Suprapubic skin (tissue), 4 donors: ENCODE data around the gene ADM. TPM values are rescaled to one million over a fixed set of nuclear protein-coding genes. Genes with fewer than 3 reads are reported as not detected.

Experiments
- DNase-seq, 2 donors: peaks; one replicate each; pipeline ENCODE4 v3.0.0-alpha.2; 2019; ENCODE audit warnings: low spot score in 2 of 2
- H3K27ac ChIP-seq: fragments of 200-600 bp; sonication (generic); one replicate; pipeline ENCODE4 v1.5.1; 2019
- H3K27me3 ChIP-seq: fragments of 200-600 bp; sonication (generic); one replicate; pipeline ENCODE4 v1.5.1; 2019
- H3K36me3 ChIP-seq: fragments of 200-600 bp; sonication (generic); one replicate; pipeline ENCODE4 v1.5.1; 2019
- H3K4me1 ChIP-seq: fragments of 200-600 bp; sonication (generic); one replicate; pipeline ENCODE4 v1.5.1; 2019
- H3K4me3 ChIP-seq: fragments of 200-600 bp; sonication (generic); one replicate; pipeline ENCODE4 v1.5.1; 2019; ENCODE audit warnings: mild to moderate bottlenecking
- H3K9me3 ChIP-seq: fragments of 200-600 bp; sonication (generic); one replicate; pipeline ENCODE4 v1.5.1; 2019
- EP300 ChIP-seq: sonication (generic); formaldehyde crosslinking; IDR thresholded peaks from one replicate; pipeline ENCODE4 v1.6.1; 2017; ENCODE audit warnings: antibody characterized with exemption
- POLR2A ChIP-seq, 2 donors: fragments of 450-650 bp; IDR thresholded peaks; one replicate each; pipeline ENCODE4 v1.6.1; 2017; ENCODE audit warnings: antibody characterized with exemption in 2 of 2, mild to moderate bottlenecking in 2 of 2, moderate library complexity in 2 of 2
- POLR2AphosphoS5 ChIP-seq, 3 donors: sonication (generic); formaldehyde crosslinking; IDR thresholded peaks; one replicate each; pipeline ENCODE4 v1.6.1; 2017; ENCODE audit warnings: antibody characterized with exemption in 3 of 3
- WGBS: methylation state at CpG from one replicate; pipeline ENCODE4 v1.1.5; 2018; 5-methylcytosine and 5-hydroxymethylcytosine counted together
- total RNA-seq, 4 donors: library from RNA; depleted of rRNA; stranded (reverse); fragments of >200 nt; gene quantifications; one replicate each; pipeline ENCODE4 v1.1.0, GENCODE V29; 2016
- TF ChIP-seq, protein P1 (sequence below), 2 donors: fragments of 200-600 bp in 1 of 2; fragments of 450-650 bp in 1 of 2; sonication (generic) in 1 of 2; IDR thresholded peaks; one replicate each; pipeline ENCODE4 v1.5.1; 2016 to 2019; ENCODE audit warnings: antibody characterized with exemption in 2 of 2, mild to moderate bottlenecking in 1 of 2, moderate library complexity in 1 of 2

Gene ADM
- total RNA-seq, 4 donors from 2014 or later = 48.7 to 140 (median 69.0) TPM

DNA sequence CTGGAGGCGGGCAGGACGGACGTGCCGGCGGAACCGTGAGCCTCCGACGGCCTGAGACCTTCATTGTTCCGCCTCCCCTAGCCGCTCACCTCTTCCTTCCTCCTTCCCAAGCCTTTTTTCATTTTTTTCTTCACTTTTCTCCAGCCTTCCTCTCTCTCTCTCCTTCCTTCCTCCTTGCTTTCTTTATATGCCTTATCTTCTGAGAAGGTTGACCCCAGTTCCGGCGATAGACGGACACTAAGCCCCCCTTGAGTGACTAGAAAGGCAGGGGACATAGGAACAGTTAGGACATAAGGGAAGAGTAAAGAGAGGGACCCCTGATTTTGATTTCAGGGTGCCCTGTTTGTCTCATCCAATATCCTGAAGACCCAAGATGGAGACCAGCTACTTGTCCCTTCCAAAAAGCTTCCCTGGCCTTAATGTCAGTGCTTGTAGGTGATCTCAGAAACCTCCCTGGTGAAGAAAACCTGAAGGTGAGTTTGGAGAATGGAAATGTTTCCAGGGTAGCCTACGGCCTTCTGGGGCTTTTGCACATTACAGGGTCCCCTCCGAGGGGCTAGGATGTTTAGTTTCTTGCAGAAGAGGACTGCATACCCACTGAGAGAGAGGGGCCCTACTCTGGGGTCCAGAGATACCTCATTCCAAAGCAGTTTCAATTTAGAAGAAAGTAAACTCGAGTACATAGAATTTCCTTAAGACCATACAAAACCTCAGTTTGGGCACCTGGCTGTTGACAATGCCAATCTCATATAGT lies 3.5 kb downstream of the ADM start:
- TF ChIP-seq POLR2A (IDR thresholded peaks at IDR 0.05) (no peak), POLR2AphosphoS5 (IDR thresholded peaks at IDR 0.05) (no peak), EP300 (no peak)
- TF ChIP-seq, protein P1, sequence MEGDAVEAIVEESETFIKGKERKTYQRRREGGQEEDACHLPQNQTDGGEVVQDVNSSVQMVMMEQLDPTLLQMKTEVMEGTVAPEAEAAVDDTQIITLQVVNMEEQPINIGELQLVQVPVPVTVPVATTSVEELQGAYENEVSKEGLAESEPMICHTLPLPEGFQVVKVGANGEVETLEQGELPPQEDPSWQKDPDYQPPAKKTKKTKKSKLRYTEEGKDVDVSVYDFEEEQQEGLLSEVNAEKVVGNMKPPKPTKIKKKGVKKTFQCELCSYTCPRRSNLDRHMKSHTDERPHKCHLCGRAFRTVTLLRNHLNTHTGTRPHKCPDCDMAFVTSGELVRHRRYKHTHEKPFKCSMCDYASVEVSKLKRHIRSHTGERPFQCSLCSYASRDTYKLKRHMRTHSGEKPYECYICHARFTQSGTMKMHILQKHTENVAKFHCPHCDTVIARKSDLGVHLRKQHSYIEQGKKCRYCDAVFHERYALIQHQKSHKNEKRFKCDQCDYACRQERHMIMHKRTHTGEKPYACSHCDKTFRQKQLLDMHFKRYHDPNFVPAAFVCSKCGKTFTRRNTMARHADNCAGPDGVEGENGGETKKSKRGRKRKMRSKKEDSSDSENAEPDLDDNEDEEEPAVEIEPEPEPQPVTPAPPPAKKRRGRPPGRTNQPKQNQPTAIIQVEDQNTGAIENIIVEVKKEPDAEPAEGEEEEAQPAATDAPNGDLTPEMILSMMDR (IDR thresholded peaks at IDR 0.05) = no peak
- Histone ChIP-seq H3K4me3 (peak overlapping the region; percentile 89), H3K4me1 (peaks cover 65% of the 10 kb centered on the region), H3K9me3 (no peaks in the 10 kb centered on the region), H3K27me3 (no peaks in the 10 kb centered on the region), H3K36me3 (no peaks in the 10 kb centered on the region), H3K27ac (peak overlapping the region; percentile 92)
- 20% methylated on average over 16 of the region's 16 CpGs for WGBS
- DNase-seq = no peak

- Histone ChIP-seq H3K4me3 (peak overlapping the region; percentile 89), H3K4me1 (peaks cover 55% of the 10 kb centered on the region), H3K9me3 (no peaks in the 10 kb centered on the region), H3K27ac (peak overlapping the region; percentile 92), H3K36me3 (no peaks in the 10 kb centered on the region), H3K27me3 (no peaks in the 10 kb centered on the region)
- peak in 1 of 2 donors; percentile 82 for DNase-seq
- no peak for TF ChIP-seq EP300
- TF ChIP-seq POLR2AphosphoS5 (IDR thresholded peaks at IDR 0.05) = peak in 2 of 3 donors; percentile 54 to 84
- no peak for TF ChIP-seq POLR2A (IDR thresholded peaks at IDR 0.05)
- WGBS = 39% methylated on average over 12 of the region's 12 CpGs
Observed at GRCh38 chr11:10309163-10310093, 4.6 kb downstream of the ADM start.

GRCh38 chr11:10310301-10310841 lies 5.5 kb downstream of the ADM start:
- H3K27ac ChIP-seq = peak overlapping the region; percentile 92

GRCh38 chr11:10311802-10312201 lies 6.9 kb downstream of the ADM start:
- TF ChIP-seq EP300 (no peak), POLR2A (IDR thresholded peaks at IDR 0.05) (no peak), POLR2AphosphoS5 (IDR thresholded peaks at IDR 0.05) (no peak)
- TF ChIP-seq, protein P1 (IDR thresholded peaks at IDR 0.05) = no peak
- DNase-seq = no peak
- H3K4me1 ChIP-seq = peaks cover 35% of the 10 kb centered on the region
- H3K9me3 ChIP-seq = no peaks in the 10 kb centered on the region
- no peak overlapping the region for H3K4me3 ChIP-seq
- no peaks in the 10 kb centered on the region for H3K36me3 ChIP-seq
- H3K27ac ChIP-seq = no peak overlapping the region
- no peaks in the 10 kb centered on the region for H3K27me3 ChIP-seq
- 96% methylated on average over 2 of the region's 2 CpGs for WGBS

More at GRCh38 chr11:10310301-10310841, 5.5 kb downstream of the ADM start:
- no peak for DNase-seq
- H3K36me3 ChIP-seq = no peaks in the 10 kb centered on the region
- no peaks in the 10 kb centered on the region for H3K27me3 ChIP-seq
- no peaks in the 10 kb centered on the region for H3K9me3 ChIP-seq
- H3K4me1 ChIP-seq = peaks cover 49% of the 10 kb centered on the region
- H3K4me3 ChIP-seq = no peak overlapping the region
- WGBS = 96% methylated on average over 3 of the region's 3 CpGs
- TF ChIP-seq POLR2AphosphoS5 (IDR thresholded peaks at IDR 0.05) (no peak), EP300 (no peak), POLR2A (IDR thresholded peaks at IDR 0.05) (no peak)
- TF ChIP-seq, protein P1 (IDR thresholded peaks at IDR 0.05) = no peak

- Histone ChIP-seq H3K36me3 (no peaks in the 10 kb centered on the region), H3K9me3 (no peaks in the 10 kb centered on the region), H3K27me3 (no peaks in the 10 kb centered on the region), H3K4me3 (no peak overlapping the region), H3K27ac (no peak overlapping the region), H3K4me1 (peaks cover 20% of the 10 kb centered on the region)
- no peak for DNase-seq
- WGBS = 58% methylated on average over 8 of the region's 8 CpGs
- TF ChIP-seq, protein P1 (IDR thresholded peaks at IDR 0.05) = no peak
- TF ChIP-seq EP300 (no peak), POLR2AphosphoS5 (IDR thresholded peaks at IDR 0.05) (no peak), POLR2A (IDR thresholded peaks at IDR 0.05) (no peak)
Observed at GRCh38 chr11:10314199-10315072, 9.6 kb downstream of the ADM start.
